Measurements from ENCODE around the gene GGPS1.

Gene GGPS1

DNA sequence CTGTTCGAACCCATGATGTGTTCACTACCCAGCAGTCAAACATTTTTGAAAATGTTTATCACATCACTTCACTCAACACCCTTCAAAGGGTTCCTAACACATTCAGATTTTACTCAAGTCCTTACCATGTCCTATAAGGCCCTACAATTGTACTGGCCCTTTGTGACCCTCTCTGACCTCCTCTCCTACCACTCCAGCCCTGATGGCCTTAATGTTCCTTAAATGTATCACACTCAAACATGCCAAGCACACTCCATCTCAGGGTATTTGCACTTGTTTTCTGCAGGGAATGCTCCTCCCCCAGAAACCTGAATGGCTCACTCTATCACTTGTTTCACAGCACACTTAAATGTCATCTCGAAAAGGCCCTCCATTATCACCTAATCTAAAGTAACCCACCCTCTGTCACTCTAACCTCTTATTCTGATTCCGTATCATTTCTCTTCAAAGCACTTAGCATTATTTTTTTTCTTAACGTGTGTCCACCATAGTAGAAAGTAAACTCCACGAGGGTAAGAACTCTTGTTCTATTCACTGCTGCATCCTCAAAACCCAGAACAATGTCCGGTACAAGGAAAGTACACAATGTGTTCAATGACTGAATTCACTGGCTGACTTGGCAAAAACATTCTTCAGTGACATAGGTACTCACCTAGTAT lies 7.7 kb upstream of the GGPS1 start:
- H3K27ac Mint-ChIP-seq, result peak overlapping the region; percentile 55
- no peak for DNase-seq
- peaks cover 53% of the 10 kb centered on the region for H3K36me3 Mint-ChIP-seq (ENCODE audit: low read depth)
- no peaks in the 10 kb centered on the region for H3K27me3 Mint-ChIP-seq (ENCODE audit: low read depth, poor library complexity)
- no peak overlapping the region for H3K4me3 Mint-ChIP-seq
- TF ChIP-seq, protein P1, sequence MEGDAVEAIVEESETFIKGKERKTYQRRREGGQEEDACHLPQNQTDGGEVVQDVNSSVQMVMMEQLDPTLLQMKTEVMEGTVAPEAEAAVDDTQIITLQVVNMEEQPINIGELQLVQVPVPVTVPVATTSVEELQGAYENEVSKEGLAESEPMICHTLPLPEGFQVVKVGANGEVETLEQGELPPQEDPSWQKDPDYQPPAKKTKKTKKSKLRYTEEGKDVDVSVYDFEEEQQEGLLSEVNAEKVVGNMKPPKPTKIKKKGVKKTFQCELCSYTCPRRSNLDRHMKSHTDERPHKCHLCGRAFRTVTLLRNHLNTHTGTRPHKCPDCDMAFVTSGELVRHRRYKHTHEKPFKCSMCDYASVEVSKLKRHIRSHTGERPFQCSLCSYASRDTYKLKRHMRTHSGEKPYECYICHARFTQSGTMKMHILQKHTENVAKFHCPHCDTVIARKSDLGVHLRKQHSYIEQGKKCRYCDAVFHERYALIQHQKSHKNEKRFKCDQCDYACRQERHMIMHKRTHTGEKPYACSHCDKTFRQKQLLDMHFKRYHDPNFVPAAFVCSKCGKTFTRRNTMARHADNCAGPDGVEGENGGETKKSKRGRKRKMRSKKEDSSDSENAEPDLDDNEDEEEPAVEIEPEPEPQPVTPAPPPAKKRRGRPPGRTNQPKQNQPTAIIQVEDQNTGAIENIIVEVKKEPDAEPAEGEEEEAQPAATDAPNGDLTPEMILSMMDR (IDR thresholded peaks at IDR 0.05), result no peak
- H3K9me3 Mint-ChIP-seq, result no peaks in the 10 kb centered on the region
- peaks cover 32% of the 10 kb centered on the region for H3K4me1 Mint-ChIP-seq

DNA sequence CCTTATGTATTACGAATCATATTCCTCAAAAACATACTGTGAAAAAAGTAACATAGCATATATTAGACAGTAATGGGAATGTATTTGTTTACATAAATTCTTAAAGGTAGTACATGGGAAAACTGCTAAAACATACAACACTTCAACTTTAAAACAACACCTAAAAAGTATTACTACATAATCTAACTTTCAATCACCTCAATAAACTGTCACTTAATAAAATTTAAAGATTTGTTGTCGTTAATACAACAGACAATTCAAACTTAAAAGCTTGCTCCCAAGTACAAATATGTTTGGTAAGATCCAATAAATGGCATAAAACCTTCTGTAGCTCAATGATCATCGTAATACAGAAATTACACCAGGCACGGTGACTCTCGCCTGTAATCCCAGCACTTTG lies 4.1 kb upstream of the GGPS1 start:
- peak overlapping the region; percentile 69 for H3K4me3 Mint-ChIP-seq
- peaks cover 45% of the 10 kb centered on the region for H3K4me1 Mint-ChIP-seq
- TF ChIP-seq, protein P1 (IDR thresholded peaks at IDR 0.05), result no peak
- DNase-seq, result no peak
- H3K27me3 Mint-ChIP-seq (ENCODE audit: low read depth, poor library complexity), result no peaks in the 10 kb centered on the region
- peaks cover 36% of the 10 kb centered on the region for H3K36me3 Mint-ChIP-seq (ENCODE audit: low read depth)
- no peak overlapping the region for H3K27ac Mint-ChIP-seq
- H3K9me3 Mint-ChIP-seq, result no peaks in the 10 kb centered on the region

DNA sequence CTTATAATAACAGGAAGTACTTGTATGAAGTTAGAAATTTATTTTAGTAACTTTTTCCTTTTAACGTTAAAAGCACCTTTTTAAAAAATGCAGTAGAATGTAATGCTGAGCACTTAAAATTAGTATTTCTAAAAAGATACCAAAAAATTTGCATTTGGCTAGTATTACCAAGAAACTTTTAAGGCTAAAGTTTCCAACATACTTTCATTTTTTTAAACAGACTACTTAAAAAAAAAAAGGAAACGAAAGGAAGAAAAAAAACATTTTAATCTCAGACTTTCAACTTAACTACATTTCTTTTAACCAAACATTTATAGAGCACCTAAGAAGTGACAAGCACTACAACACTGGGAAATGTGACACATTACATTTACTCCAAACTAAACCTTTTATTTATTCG lies 3.2 kb upstream of the GGPS1 start:
- H3K27ac Mint-ChIP-seq, result no peak overlapping the region
- TF ChIP-seq, protein P1 (IDR thresholded peaks at IDR 0.05), result no peak
- no peaks in the 10 kb centered on the region for H3K9me3 Mint-ChIP-seq
- DNase-seq, result no peak
- H3K36me3 Mint-ChIP-seq (ENCODE audit: low read depth), result peaks cover 31% of the 10 kb centered on the region
- H3K4me1 Mint-ChIP-seq, result peaks cover 45% of the 10 kb centered on the region
- H3K27me3 Mint-ChIP-seq (ENCODE audit: low read depth, poor library complexity), result no peaks in the 10 kb centered on the region
- peak overlapping the region; percentile 98 for H3K4me3 Mint-ChIP-seq

DNA sequence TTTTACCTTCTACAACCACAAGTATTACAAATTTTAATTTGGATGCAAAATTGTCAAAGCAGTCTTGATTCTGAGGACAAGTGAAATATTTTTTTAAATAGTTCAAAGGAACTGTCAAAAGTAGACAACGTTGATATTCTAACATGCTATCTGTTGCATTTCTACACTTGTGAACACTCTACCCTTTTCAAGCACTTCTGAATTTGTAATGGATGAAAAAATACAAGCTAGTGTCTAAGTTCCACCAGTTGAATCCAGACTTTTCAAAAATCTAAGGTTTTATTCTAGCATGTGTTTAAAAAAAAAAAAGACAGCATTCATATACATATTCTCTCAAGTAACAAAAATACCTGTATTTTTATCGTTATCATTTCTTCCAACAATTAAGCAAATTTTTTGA lies 2.5 kb upstream of the GGPS1 start:
- H3K4me3 Mint-ChIP-seq, result peak overlapping the region; percentile 98
- peak overlapping the region; percentile 64 for H3K27ac Mint-ChIP-seq
- H3K27me3 Mint-ChIP-seq (ENCODE audit: low read depth, poor library complexity), result no peaks in the 10 kb centered on the region
- TF ChIP-seq, protein P1 (IDR thresholded peaks at IDR 0.05), result no peak
- DNase-seq, result no peak
- no peaks in the 10 kb centered on the region for H3K9me3 Mint-ChIP-seq
- H3K4me1 Mint-ChIP-seq, result peaks cover 38% of the 10 kb centered on the region
- peaks cover 23% of the 10 kb centered on the region for H3K36me3 Mint-ChIP-seq (ENCODE audit: low read depth)

DNA sequence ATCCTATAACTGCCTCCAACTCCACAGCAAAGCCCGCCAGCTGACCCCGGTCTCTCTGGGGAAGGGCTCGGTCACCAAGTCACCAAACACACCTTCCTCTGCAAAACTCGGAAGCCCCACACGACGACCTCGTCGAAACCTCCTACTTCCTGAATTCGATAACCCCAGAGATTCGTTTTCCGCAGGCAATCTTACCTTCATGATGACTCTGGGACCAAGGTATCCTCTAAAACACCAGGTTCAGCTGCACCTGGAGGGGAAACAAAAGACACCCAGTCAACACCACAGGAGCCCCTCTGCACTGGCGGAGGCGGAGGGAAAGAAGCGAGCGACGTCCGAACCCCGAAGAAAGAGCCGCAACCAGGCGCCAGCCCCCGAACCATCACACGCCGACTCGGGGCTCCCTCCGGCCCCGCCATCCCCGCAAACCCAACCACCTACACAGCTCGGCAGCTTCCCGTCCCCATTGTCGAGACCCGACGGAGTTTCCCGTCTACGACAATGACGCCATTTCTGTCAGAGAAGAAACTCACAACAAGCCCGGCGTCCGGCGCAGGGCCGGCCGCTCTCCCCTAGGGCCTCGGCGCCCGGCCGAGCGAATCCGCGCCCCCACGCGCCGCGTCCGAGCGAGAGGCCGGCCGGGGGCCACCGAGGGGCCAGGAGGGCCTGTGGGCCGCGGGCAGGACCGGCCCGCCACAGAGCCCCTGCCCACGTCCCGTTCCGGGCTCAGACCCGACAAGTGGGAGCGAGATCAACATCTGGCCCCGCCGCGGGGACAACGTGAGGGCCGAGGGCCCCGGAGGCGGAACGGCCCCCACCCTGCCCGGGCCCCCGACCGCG lies 1.4 kb upstream of the GGPS1 start:
- H3K27me3 Mint-ChIP-seq (ENCODE audit: low read depth, poor library complexity), result no peaks in the 10 kb centered on the region
- TF ChIP-seq, protein P1 (IDR thresholded peaks at IDR 0.05), result no peak
- peaks cover 30% of the 10 kb centered on the region for H3K4me1 Mint-ChIP-seq
- peak overlapping the region; percentile 98 for H3K4me3 Mint-ChIP-seq
- H3K36me3 Mint-ChIP-seq (ENCODE audit: low read depth), result peaks cover 20% of the 10 kb centered on the region
- H3K27ac Mint-ChIP-seq, result peak overlapping the region; percentile 96
- peak; percentile 49 for DNase-seq
- H3K9me3 Mint-ChIP-seq, result no peaks in the 10 kb centered on the region
